Activated naive CD4-positive, alpha-beta T cell treated with anti-CD3 and anti-CD28 coated beads for 36 hours (primary cell): Measurements from ENCODE around the gene POLR2E. TPM values are rescaled to one million over a fixed set of nuclear protein-coding genes. Genes with fewer than 3 reads are reported as not detected.
A peak's percentile ranks its signal among the peaks of the same experiment; 100 is the strongest.
"Not testable (repeated sequence)": the region's sequence is repeated elsewhere in the genome, so short reads cannot be mapped to it uniquely, and the experiment has no call there.

Experiments
- CTCF ChIA-PET: fragments of 350-600 bp; sonication (Branson Sonifier 250); formaldehyde crosslinking; loops from one replicate; lab custom pipeline; 2021; ENCODE audit warnings: antibody characterized with exemption; lab: Charles Lee
- DNase-seq: peaks from one replicate; pipeline ENCODE4 v3.0.0-alpha.2; 2020
- H3K27ac Mint-ChIP-seq: one replicate; pipeline ENCODE4 v1.8.0; 2021; ENCODE audit warnings: mild to moderate bottlenecking, mixed read lengths
- H3K27me3 Mint-ChIP-seq: one replicate; pipeline ENCODE4 v1.8.0; 2021; ENCODE audit warnings: low read depth, mixed read lengths
- H3K36me3 Mint-ChIP-seq: one replicate; pipeline ENCODE4 v1.8.0; 2021; ENCODE audit warnings: low read depth, mixed read lengths
- H3K4me1 Mint-ChIP-seq: one replicate; pipeline ENCODE4 v1.8.0; 2021; ENCODE audit warnings: low read depth, mixed read lengths
- H3K4me3 Mint-ChIP-seq: one replicate; pipeline ENCODE4 v1.8.0; 2021; ENCODE audit warnings: mild to moderate bottlenecking, moderate library complexity, mixed read lengths
- H3K9me3 Mint-ChIP-seq: one replicate; pipeline ENCODE4 v1.8.0; 2021; ENCODE audit warnings: mixed read lengths
- intact Hi-C: fragments of 100-400 bp; cut with micrococcal nuclease; formaldehyde crosslinking; loops from one replicate; pipeline ENCODE4 v1.15.1; 2023
- total RNA-seq, 2 experiments: library from RNA; stranded (reverse); gene quantifications; one replicate each; pipeline ENCODE4 v1.2.3, GENCODE V29; 2021

POLR2E gene
- total RNA-seq, 2 experiments from 2014 or later: 238 to 258 TPM

DNA sequence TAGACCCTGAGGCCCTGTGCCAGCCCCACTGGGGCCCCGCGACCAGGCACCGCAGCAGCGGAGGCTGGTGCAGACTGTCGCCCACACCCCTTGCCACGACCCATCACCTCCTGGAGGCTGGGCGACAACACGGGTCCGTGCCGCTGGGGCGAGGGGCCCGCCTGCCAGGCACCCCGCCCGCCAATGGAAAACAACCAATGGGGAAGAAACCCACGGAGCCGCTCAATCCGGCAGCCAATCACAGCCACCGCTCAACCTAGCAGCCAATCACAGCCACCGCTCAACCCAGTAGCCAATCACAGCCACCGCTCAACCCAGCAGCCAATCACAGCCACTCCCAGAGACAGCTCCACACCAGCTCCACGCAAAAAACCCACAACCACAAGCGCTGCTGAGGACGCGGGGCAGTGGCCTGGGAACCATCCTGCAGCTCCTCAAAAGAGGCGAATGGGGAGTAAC, 38.3 kb upstream of the POLR2E start:
- Mint-ChIP-seq H3K27ac (peak overlapping the region; percentile 97), H3K4me3 (peak overlapping the region; percentile 39), H3K9me3 (no peaks in the 10 kb centered on the region), H3K27me3 (no peaks in the 10 kb centered on the region), H3K4me1 (peaks cover 42% of the 10 kb centered on the region), H3K36me3 (peaks cover 18% of the 10 kb centered on the region)
- intact Hi-C loops: loop anchor here (2.0 kb wide), 2 partner anchors 57 to 67 kb away; partner anchors contain the start of gene ARHGAP45
- DNase-seq: peak; percentile 79
- CTCF ChIA-PET: interaction anchor here (0.6 to 1.4 kb wide), 6 partner anchors 20 to 1028 kb away, joined by 3 to 8 read pairs (median 4); no protein-coding TSS in a partner anchor

DNA sequence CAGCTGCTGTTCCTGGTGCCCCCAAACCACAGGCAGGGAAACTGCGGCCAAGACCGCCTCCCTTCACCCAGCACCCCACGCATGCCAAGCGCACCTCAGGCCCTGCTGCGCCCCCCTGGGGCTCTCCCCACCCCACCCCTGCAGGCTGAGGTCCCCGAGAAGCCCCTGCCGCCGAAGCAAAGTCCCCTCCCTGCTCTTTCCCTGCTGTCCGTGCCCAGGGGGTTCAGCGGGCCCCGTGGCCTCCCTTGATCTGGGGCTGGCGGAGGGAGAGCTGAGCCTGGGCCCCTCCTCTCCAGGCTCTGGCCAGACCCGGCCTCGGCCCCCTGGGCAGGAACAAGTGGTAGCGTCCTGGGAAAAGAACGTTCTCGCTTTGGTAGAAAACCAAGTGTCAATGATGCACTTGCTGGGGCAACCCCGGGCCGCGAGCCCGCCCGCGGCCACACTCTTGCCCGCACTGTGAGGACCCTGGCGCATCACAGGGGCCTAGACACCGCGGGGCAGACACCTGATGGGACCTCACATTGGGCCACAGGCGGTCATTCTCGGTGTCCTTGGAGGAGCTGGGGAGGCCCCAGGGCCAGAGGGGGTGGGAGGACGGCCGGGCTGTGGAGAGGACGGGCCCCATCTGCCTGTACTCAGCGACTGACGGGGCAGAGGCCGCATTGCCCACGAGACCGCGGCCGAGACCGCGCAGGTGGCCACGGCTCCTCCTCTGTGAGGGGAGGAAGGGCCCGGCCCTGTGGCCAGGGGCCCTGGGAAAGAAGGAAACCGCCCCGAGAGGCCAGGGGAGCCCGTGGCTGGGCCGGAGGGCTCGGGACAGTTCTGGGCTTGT, 37.6 kb upstream of the POLR2E start:
- CTCF ChIA-PET: interaction anchor here (0.6 to 1.7 kb wide), 3 partner anchors 20 to 112 kb away, joined by 3 to 4 read pairs (median 4); no protein-coding TSS in a partner anchor
- intact Hi-C loops: loop anchor here (1.0 to 2.0 kb wide), 7 partner anchors 30 to 335 kb away; partner anchors contain the start of genes ARHGAP45, PTBP1, RNU6-2 and SBNO2
- Mint-ChIP-seq H3K4me1 (peaks cover 44% of the 10 kb centered on the region), H3K36me3 (peaks cover 20% of the 10 kb centered on the region), H3K27me3 (no peaks in the 10 kb centered on the region), H3K27ac (peak overlapping the region; percentile 97), H3K4me3 (peak overlapping the region; percentile 95), H3K9me3 (no peaks in the 10 kb centered on the region)
- DNase-seq: peak; percentile 58

DNA sequence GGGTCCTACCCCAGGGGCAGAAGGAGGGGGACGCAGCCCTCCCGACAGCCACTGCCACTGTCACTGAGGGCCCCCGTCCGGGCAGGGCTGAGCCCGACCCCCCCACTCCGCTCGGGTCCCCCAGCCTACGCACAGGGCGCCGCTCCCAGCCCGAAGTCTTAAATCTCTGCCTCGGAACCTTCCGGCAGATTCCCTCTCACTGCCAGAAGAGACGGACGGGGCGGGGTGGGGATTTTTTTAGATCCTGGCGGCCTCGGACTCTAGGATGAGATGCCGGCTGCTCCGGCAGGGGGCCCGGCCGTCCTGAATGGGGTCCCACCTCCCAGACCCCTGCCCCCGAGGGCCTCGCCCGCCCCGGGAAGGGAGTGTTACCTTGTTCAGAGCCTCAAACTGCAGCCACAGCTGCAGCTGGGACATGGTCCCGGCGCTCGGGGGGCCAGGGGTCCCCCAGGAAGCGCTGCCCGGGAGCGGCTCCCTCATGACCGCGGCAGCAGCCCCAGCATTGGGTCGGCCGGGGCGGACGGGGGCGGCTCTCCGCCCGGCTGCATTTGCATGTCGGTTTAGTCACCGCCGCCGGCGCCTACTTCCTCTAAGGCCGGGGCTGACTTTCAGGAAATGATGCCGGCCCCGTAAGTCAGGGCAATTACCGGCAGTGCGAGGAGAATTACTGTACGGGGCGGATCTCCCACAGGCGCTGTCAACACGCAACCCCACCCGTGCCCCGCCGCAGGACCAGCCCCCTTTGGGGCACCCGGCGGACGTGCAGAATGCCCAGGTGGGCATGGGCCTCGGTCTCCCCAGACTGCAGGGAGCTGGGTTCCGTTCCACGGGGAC, 36.8 kb upstream of the POLR2E start:
- Mint-ChIP-seq H3K36me3 (peaks cover 26% of the 10 kb centered on the region), H3K4me1 (peaks cover 49% of the 10 kb centered on the region), H3K9me3 (no peaks in the 10 kb centered on the region), H3K27me3 (no peaks in the 10 kb centered on the region), H3K4me3 (peak overlapping the region; percentile 95), H3K27ac (peak overlapping the region; percentile 97)
- peak; percentile 97 for DNase-seq
- intact Hi-C loops: loop anchor here (1.0 to 2.0 kb wide), 7 partner anchors 30 to 335 kb away; partner anchors contain the start of genes ARHGAP45, PTBP1, RNU6-2 and SBNO2
- CTCF ChIA-PET: interaction anchor here (0.6 to 1.7 kb wide), 3 partner anchors 19 to 72 kb away, joined by 3 to 4 read pairs (median 3); no protein-coding TSS in a partner anchor

DNA sequence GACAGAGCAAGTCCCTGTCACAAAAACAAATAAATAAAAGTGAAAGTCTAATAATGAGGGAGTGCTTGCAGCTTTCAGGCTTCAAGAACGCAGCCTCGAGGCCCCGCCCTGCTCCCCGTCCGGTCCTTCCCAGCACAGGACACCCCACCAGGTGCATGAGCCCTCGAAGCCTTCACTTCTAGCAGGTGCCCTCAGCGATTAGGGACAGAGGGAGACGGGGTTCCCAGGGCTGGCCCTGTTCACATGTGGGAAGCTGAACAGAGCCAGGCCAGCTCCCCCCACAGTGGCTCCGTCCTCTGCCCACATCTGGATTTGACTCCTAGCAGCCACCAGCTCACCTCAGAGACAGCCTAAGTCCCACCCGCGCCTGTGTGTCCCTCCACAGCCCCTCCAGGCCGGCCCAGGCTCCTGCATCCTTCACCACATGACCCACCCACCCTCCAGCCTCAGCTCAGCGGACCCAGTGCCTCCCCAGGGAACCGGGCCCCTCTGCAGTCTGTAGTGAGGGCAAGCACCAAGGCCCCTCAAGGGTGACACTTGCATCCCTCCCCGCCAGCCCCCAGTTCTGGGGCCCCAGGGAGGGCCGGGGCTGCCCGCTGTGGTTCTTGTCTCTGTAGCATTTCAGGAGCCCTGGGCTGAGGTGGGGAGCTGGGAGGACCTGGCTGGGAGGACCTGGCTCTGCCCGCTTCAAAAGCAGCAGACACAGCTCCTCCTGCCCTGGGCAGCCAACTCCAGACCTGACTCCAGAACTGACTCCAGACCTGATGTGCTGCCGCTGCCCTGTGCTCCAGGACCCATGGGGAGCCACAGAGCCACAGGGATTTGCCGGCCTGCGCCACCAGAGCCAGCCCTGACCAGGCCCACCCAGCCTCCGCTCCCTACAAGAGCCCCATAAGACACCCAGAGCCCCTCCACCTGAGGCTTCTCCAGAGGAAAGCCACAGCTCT, 35.9 kb upstream of the POLR2E start:
- intact Hi-C loops: no loop called here
- Mint-ChIP-seq H3K27me3 (no peaks in the 10 kb centered on the region), H3K36me3 (peaks cover 28% of the 10 kb centered on the region), H3K4me1 (peaks cover 47% of the 10 kb centered on the region), H3K4me3 (peak overlapping the region; percentile 95), H3K27ac (peak overlapping the region; percentile 97), H3K9me3 (no peaks in the 10 kb centered on the region)
- CTCF ChIA-PET: interaction anchor here (0.6 to 1.7 kb wide), 7 partner anchors 9 to 110 kb away, joined by 3 to 5 read pairs (median 4); partner anchors contain the start of gene ATP5F1D
- peak; percentile 78 for DNase-seq

DNA sequence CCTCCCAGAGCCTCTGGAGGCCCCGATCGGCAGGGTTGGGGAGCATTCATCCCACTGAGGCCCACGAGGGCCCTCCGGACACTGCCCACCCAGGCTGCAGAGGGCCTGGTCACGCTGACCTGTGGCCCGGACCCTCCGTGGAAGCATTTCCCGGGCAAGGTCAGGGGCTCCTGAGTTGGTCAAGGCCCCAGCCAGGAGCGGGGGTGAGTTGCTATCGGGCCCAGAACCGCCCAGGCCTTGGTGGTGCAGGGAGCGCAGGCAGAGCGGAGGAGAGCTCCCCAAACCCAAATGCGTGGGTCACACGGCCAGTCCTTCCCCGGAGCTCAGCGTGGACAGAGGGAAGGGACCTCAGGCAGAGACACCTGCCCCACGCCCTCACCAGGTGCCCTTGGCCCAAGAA, 34.4 kb upstream of the POLR2E start:
- H3K36me3 Mint-ChIP-seq: peaks cover 31% of the 10 kb centered on the region
- intact Hi-C loops: no loop called here
- CTCF ChIA-PET: interaction anchor here (1.0 kb wide), 1 partner anchor 16 kb away, joined by 3 read pairs; no protein-coding TSS in a partner anchor
- DNase-seq: no peak
- peaks cover 40% of the 10 kb centered on the region for H3K4me1 Mint-ChIP-seq
- peak overlapping the region; percentile 95 for H3K4me3 Mint-ChIP-seq
- peak overlapping the region; percentile 97 for H3K27ac Mint-ChIP-seq
- no peaks in the 10 kb centered on the region for H3K9me3 Mint-ChIP-seq
- H3K27me3 Mint-ChIP-seq: no peaks in the 10 kb centered on the region

DNA sequence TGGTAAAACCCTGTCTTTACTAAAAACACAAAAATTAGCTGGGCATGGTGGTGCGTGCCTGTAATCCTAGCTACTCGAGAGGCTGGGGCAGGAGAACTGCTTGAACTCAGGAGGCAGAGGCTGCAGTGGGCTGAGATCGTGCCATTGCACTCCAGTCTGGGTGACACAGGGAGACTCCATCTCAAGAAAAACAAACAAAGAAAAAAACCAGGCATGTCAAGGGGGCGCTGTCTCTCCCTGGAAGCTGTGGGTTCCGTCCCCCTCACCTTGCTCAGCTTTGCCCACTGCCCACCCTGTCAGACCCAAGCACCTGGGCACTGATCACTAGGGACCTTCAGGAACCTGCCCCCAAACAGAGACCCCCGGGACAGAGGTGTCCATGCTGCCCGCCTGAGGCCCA, 33.9 kb upstream of the POLR2E start:
- not testable (repeated sequence) for H3K4me3 Mint-ChIP-seq

DNA sequence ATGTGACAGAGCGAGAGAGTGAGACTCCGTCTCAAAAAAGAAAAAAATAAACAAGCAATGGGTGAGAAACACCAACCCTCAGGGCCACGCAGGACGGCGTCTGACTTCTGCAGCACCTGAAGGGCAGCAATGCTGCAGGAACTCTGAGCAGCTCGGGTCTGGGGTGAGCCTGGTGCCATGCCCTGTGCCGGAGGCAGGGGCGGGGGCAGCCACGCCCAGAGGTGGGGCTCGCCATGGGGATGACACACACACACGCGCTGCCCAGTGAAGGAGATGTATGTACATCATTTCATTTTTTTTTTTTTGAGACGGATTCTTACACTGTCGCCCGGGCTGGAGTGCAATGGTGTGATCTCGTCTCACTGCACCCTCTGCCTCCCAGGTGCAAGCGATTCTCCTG, 32.9 kb upstream of the POLR2E start:
- Mint-ChIP-seq H3K36me3 (peaks cover 31% of the 10 kb centered on the region), H3K9me3 (no peaks in the 10 kb centered on the region), H3K27ac (peak overlapping the region; percentile 36), H3K4me1 (peaks cover 28% of the 10 kb centered on the region), H3K4me3 (no peak overlapping the region), H3K27me3 (no peaks in the 10 kb centered on the region)
- CTCF ChIA-PET: no interaction called here
- intact Hi-C loops: no loop called here
- no peak for DNase-seq

More for the DNA sequence above, 33.9 kb upstream of the POLR2E start:
- H3K27ac Mint-ChIP-seq, DNase-seq, H3K27me3 Mint-ChIP-seq, intact Hi-C loops, H3K9me3 Mint-ChIP-seq: not testable (repeated sequence)
- Mint-ChIP-seq H3K4me1 (peaks cover 36% of the 10 kb centered on the region), H3K36me3 (peaks cover 32% of the 10 kb centered on the region)
- CTCF ChIA-PET: interaction anchor here (0.6 to 1.0 kb wide), 2 partner anchors 16 to 289 kb away, joined by 3 read pairs; no protein-coding TSS in a partner anchor

DNA sequence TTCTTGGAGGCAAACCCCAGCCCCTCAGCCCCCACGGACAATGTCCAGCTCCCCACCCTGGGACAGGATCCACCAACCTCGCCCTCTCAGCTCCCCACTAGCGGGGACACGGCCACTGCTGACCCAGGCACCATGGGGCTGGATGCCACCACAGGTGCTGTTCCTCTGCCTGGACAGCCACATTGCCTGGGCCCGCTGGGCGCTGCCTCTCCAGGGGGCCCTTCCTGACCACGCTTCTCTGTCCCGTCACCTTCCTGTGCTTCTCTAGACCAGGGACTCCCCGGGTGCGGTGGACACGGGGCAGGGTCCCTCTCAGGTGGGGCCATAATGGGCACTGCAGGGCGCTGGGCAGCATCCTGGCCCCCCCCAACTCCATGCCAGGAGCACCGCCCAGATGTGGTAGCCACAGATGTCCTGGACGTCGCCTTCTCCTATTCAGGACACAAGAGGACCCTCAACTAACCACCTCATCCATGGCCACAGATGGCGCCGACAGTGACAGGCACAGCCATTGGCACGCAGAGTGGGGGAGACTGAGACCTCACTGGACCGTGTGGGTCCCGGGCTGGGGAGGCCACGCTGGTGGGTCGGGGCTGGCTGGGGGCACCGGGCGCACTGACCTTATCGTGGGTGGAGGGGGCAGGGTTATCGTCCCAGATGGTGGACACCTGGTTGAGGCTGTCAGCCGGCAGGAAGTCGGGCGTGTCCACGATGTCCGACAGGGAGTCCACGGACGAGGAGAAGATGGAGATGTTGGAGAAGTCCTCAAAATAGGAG, 32.0 kb upstream of the POLR2E start:
- Mint-ChIP-seq H3K27me3 (no peaks in the 10 kb centered on the region), H3K27ac (no peak overlapping the region), H3K36me3 (peaks cover 35% of the 10 kb centered on the region), H3K4me1 (peaks cover 23% of the 10 kb centered on the region), H3K9me3 (no peaks in the 10 kb centered on the region), H3K4me3 (no peak overlapping the region)
- intact Hi-C loops: no loop called here
- no peak for DNase-seq
- CTCF ChIA-PET: no interaction called here

DNA sequence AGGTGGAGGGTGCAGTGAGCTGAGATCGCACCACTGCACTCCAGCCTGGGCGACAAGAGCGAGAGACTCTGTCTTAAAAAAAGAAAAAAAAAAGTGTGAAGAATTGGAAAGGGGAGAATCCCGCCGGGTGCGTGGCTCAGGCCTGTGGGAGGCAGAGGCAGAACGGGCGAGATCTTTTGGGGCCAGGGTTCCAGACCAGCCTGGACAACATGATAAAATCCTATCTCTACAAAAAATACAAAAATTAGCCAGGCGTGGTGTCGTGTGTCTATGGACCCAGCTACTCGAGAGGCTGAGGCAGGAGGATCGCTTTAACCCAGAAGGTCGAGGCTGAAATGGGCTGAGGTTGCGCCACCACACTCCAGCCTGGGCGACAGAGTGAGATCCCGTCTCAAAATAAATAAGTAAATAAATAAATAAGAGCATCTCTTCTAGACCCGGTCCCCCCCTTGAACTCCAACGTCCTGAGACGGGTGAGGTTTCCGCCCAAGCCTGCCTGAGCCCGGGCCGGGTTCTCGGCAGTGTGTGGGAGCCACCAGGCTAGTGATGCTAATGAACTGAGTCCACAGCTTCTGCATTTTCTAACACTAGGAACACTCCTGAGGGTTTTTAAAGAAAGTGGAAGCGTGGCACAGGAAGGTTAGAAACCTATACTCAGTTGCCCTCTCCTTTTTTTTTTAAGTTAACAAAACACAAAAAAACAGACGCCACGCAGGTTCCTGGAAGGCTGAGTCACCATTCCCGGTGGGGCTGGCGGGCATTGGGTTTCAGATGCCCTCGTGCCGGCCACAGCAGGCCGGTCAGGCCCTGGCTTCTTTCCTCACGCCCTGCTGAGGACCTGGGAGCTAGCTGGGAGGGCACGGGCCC, 30.7 kb upstream of the POLR2E start:
- H3K4me3 Mint-ChIP-seq: no peak overlapping the region
- no peaks in the 10 kb centered on the region for H3K27me3 Mint-ChIP-seq
- peak overlapping the region; percentile 30 for H3K27ac Mint-ChIP-seq
- H3K9me3 Mint-ChIP-seq: no peaks in the 10 kb centered on the region
- peaks cover 23% of the 10 kb centered on the region for H3K4me1 Mint-ChIP-seq
- DNase-seq: no peak
- CTCF ChIA-PET: interaction anchor here (0.7 kb wide), 1 partner anchor 36 kb away, joined by 6 read pairs; no protein-coding TSS in a partner anchor
- peaks cover 44% of the 10 kb centered on the region for H3K36me3 Mint-ChIP-seq
- intact Hi-C loops: no loop called here
